NCI-H2227 (cell line): ENCODE results near the gene GOLPH3L.
"Not testable (repeated sequence)": the region's sequence is repeated elsewhere in the genome, so short reads cannot be mapped to it uniquely, and the experiment has no call there.

Experiments used
- DNase-seq: peaks from one replicate; lab custom pipeline; 2025; ENCODE audit not compliant: unreplicated experiment; lab: John Stamatoyannopoulos, UW

The GOLPH3L gene

DNA sequence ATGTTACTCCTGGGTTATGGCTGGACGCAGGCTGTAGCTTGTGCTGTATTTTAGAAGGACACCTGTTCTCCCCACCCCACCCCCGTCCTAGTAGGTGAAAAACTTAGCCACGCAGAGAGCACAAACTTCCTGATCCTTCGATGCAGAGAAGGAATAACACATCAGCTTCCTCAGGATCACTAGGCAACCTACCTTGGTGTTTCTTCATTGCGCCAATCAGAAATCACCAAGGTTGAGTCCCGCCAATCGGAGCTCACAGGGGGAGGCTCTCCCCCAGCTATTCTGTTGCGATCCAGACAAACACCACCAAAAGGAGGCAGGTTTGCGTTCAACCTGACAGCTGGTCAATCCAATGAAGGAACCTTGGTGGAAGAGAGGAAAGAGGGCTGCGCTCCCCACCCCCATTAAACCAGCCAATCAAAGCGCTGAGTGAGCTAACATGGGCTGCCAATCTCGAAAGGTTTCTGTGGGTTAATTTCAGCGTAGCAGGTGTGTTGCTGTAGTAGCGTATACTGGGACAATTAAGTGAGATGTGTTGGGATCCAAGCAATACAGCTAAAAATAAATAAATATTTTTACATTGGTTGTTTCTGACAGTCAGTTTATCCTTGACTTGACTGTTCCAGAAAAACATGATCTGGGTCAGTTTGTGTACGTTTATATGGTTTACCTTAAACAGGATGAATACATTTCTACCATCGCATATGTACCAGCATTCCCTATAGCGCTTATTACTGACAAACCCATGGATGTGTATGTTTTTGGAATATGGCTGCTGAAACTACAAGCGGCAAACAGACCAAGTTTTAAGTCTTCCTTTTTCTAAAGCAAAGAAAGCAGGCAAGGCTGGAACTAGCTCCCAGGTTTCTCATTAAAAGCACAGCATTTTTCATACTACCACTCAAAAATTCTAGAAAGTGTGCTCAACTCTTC is at the start of gene GOLPH3L:
Gene GOLPH3L (minus strand): TSS at position 160 of the 933 bp plus-strand sequence. CDS start 2,316 bp downstream, outside the sequence.
- DNase-seq: peak; percentile 98

GRCh38 chr1:150730130-150730721 is 33.3 kb upstream of the GOLPH3L start:
- no peak for DNase-seq

- DNase-seq: no peak
These were observed 27.4 kb upstream of the GOLPH3L start for GRCh38 chr1:150724336-150724735.

GRCh38 chr1:150720703-150721102 is 23.7 kb upstream of the GOLPH3L start, which contains the start of gene HORMAD1:
Gene HORMAD1, minus strand, starts transcription at chr1:150720895. Its CDS starts 1,390 bp downstream, at chr1:150719505.
- DNase-seq: no peak

- DNase-seq: no peak
These were observed 23.1 kb upstream of the GOLPH3L start for GRCh38 chr1:150720098-150720497.

GRCh38 chr1:150718225-150718891 is 21.4 kb upstream of the GOLPH3L start:
- no peak for DNase-seq

DNA sequence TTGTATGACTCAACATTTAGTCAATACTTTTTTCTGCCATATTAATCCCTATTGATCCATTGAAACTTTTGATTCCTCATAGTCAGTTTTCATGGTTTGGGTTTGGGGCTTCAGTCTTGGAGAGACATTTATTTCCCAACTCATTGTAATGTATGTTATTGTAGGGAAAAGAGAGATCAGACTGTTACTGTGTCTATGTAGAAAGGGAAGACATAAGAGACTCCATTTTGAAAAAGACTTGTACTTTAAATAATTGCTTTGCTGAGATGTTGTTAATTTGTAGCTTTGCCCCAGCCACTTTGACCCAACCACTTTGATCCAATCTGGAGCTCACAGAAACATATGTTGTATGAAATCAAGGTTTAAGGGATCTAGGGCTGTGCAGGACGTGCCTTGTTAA is 12.1 kb upstream of the GOLPH3L start:
- DNase-seq: not testable (repeated sequence)

GRCh38 chr1:150708595-150708994 is 11.6 kb upstream of the GOLPH3L start:
- no peak for DNase-seq

DNA sequence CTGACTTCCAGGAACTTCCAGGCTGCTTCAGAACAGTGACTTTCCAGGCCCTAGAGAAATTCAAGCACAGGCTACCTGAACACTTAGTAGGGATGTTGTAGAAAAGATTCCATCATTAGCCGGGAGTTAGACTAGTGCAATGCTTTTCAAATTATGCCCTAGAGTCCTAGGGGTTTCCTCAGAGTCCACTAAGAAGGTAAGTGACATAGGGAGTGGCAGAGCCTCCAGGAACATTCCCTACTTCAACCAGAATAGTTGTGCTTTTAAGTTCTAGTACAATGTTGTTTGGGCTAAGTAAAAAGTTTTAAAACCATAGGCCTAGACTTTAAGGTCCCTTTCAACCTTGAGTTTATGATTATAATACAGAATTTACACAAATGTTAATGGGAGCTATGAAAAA is 9.1 kb upstream of the GOLPH3L start:
- DNase-seq: no peak

- no peak for DNase-seq
These were observed 6.5 kb upstream of the GOLPH3L start for GRCh38 chr1:150703427-150703826.

DNA sequence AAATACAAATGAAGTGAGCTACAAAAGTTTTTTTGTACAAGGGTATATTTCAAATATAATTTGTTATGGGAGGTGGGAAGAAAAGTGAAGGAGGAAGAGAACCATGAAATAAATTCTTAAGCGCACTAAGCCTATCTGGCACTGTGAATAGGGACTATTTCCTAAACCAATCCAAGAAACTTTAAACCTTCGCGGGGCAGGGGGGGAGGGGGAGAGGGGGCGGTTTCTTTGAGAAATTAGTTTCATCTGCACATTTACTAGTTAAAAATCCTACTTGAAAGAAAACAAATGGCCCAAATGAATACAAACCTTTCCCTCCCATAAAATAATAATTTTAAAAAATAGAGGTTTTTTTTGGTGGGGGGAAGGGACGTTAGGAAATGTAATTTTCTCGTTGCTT is 364 bp downstream of the GOLPH3L start:
- no peak for DNase-seq

DNA sequence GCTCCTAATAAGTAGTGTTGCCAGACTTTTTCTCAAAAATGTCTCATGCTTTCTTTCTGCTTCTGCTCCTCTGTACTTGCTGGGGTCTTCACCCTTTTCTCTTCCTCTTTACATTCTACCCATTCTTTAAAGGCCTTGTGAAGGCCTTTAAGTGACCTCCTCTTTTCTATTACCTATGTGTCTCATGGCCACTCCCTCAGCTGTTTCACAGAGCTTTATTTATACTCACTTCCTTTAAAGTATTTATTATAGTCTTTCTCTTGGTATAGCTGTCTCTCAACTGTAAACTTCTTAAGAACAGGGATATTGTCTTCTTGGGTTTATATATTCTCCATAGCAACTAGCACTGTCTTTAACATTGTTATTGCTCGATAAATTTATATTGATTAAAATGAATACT is 792 bp downstream of the GOLPH3L start:
- no peak for DNase-seq

- no peak for DNase-seq
These were observed 1.4 kb downstream of the GOLPH3L start for GRCh38 chr1:150695561-150695960.

- no peak for DNase-seq
These were observed 4.2 kb downstream of the GOLPH3L start for GRCh38 chr1:150692720-150693119.

DNA sequence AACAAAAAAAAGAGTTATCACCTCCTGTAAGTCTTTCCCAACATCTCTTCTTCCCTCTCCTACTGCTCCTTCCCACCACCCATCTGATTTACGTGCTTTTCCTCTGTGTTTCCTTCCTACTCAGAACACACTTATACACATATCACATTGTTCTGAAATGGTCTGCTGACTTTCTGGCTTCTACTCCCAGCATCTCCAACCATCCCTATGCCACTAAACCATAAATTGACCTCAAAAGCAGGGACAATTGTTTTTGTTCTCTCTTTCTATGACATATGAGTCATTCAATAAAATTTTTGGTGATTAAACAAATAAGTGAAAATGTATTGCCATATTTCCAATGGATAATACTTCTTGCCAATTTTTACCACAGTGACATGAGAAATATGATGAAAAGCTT is 8.2 kb downstream of the GOLPH3L start:
- no peak for DNase-seq

GRCh38 chr1:150686275-150686674 is 10.7 kb downstream of the GOLPH3L start:
- no peak for DNase-seq

DNA sequence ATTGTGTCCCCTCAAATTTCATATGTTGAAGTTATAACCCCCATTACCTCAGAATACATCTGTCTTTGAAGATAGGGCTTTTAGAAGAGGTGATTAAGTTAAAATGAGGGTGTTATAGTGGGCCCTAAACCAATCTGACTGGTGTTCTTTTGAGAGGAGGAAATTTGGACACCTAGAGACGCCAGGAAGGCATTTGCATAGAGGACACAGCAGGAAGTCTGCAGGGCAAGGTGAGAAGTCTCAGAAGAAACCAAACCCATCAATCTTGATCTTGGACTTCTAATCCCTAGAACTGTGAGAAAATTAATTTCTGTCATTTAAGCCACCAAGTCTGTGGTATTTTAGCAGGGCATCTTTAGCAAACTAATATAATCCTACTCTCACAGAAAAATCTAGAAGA is 13.0 kb downstream of the GOLPH3L start:
- peak; percentile 4 for DNase-seq

DNA sequence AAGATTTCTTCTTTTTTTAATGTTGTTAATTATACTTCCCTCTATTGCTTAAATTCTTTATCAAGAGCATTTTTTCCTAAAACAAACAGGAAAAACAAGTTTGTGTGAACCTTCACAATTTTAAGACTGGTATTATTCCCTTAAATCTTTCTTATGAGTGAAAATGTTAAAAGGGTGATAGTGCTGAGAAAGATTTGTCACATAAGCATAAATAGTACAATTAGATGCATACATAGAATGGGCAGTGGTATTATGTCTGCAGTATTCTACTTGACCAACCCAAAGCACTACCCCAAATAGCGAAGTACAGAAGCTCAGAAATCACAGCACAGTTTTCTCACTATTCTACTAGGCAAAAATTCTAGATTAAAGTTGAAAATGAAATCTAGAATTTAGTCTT is 18.0 kb downstream of the GOLPH3L start:
- no peak for DNase-seq

- no peak for DNase-seq
These were observed 22.1 kb downstream of the GOLPH3L start for GRCh38 chr1:150674881-150675280.

DNA sequence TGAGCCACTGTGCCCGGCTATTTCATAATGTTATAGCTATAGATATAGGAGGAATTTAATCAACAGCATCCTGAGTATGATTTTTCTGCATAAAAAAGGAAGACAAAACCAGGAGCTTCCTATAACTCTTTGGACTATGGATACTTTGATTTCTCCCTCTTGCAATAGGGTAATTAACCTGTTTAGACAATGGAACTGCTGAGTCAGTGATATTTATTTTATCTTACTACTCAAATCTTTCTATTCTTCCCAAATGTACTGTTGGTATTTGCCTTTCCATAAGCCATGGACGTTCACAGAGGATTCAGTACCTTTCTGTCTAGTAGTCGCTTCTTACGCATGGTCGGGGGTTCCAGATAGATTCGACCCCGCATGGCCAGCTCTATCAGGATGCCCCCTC is 33.6 kb downstream of the GOLPH3L start:
- DNase-seq: no peak

GRCh38 chr1:150662811-150663210 is 34.1 kb downstream of the GOLPH3L start:
- DNase-seq: no peak

GRCh38 chr1:150661156-150661555 is 35.8 kb downstream of the GOLPH3L start:
- no peak for DNase-seq
